ENCODE data around the gene HOXD10.

HOXD10 gene

DNA sequence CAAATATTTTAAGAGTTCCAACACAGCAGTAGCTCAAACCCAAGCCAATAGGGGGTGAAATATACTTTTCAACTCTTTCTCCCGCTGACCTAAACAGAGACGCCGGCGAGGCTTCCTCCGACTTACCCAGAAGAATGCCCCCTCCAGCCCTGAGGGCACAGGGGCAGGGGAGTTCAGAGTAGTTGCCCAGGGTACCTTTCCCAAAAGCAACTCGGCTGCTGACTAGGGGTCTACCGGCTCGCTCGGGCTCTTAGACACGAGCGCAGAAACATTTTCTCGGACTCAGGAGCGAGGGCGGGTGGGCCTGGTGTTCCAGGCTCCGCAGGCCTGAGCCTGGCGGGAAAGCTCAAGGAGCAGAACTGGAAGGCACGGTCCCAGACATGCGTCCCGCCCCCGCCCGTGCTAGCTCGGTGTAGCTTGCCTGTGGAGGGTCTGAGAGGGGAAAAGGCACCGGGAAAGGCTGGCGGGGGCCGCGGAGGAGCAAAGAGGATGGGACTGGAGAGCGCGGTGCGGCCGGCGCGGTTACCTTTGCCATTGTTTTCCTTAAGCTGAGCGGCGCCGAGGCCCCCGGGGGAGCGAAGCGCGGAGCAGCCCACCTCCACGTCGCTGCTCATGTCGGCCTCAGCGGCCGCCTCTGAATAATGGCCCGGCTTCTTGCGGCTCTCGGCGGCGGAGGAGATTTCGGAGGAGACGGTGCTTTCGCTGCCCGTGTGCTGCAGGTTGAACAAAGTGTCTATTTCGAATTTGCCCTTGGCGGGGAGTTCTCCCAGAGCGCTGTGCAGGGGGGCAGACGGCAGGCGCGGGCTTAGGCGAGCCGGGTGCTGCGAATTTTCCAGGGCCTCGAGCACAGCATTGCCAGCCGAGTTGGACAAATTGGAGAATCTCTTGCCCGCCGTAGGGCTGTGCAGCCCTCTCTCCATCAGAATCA lies 33.5 kb upstream of the HOXD10 start:
- DNase-seq: no peak

DNA sequence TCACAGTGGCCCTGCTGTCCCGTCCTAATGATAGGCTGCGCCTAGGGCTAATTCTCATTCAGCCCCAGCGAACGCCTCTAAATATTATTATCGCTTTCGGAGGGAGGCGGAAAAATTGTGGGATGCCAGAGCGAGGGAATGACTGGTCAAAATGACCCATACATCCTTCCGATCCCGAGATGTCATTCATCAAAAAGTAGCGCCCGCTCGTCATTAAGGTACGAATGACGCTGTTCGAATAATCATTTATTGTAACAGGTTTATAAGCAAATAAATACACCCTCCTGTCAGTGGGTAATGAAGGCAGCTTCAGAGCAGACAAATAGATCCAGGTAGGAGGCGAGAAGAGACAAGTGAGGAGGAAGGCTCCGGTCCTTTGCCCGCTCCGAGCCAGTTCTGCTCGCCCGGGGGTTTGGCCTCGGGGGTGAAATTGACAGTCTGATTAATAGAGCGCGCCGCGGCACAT lies 32.7 kb upstream of the HOXD10 start, which contains the start of gene EVX2:
Gene EVX2 (minus strand): TSS at position 167 of the 466 bp plus-strand sequence. CDS start 186 bp downstream, outside the sequence.
- DNase-seq: no peak

DNA sequence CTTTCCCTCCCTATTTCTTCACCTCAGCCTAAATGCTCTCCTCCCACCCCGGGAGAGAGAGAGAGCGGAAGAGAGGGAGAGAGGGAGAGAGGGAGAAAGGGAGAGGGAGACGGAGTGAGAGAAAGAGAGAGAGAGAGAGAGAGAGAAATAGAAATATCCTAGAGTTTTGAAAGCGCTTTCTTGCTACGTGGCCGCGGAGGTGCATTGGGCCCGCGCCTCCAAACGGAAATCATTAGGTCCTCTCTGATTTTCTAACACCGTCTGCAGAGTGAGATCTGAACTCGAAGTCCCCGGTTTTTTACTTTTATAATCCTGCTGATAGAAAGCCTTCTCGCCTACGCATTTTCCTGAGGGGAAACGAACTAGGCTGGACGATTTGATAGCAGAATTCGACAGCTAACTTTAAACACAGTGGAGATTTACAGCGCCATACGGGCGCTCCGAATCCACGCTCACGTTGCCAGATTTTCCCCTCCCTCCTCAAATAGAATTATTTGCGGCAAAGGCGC lies 31.9 kb upstream of the HOXD10 start:
- DNase-seq: no peak

DNA sequence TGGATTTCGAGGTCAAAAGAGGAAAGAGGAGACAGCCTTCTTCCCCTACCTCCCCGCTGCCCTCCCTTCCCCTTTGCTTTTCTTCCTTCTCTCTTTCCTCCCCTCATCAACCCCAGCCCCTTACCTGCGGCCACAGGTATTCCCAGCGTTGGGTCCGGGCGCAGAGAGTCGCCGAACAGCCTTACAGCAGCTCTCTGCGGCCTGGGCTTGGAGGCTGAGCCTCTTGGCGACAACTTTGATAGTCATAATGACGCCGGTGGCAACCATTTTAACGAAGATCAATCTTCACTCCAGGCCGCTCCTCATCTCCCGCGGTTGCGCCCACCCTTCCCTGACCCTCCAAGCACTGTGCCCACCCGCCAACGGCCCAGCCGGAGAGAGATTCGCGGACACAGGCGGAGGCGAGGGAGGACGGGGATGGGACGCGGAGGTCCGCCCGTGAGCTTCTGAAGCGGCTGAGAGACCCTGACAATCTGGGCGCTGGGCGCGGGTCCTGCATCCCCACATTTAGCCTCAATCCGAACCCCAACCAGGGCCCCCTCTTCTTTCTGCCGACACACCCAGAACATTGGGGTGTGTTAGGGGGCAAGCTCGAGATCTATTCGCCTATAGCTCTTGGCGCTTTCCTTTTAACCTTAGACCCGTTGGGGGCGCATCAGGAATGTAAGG lies 31.3 kb upstream of the HOXD10 start:
- DNase-seq: no peak

DNA sequence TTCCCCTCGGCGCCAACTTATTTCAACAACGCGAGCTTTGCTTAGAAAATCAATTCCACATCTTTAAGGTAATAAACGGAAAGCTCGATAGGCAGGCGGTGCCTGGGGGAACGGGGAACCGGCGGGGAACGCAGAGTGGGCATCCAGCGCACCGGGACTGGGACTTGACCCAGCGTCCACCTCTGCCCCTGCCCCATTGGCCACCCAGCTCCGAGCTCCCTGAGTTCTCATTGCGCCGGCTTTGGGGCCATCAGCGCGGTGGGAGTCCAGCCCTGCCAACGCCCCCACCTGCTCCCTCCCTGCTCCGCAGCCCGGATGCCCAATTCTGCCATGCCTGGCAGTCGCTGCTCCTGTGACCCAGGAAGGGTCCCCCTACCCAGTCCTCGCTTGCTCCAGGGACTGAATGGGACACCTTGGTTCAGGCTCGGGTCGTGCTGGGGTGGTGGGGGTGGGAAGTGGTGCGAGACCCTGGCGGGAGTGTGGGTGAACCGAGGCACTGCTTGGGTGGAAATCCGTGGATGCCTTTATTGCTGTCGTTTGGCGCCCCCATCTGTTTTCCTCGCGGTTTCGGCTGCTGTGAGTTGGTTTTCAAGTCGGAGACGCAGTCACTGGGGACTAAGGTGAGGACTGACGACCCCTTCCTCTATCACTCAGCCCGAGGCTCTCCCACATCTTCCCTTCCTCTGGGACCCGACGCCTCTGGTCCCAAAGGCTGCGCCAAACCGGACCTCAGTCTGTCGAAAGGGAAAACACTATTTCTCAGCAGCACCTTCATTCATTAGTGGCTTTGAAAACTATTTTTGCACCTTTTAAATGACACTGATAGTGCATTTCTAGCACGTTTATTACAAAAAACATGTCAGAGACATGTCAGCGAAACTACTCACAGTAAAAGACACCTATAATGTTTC lies 30.5 kb upstream of the HOXD10 start:
- peak; percentile 41 for DNase-seq

DNA sequence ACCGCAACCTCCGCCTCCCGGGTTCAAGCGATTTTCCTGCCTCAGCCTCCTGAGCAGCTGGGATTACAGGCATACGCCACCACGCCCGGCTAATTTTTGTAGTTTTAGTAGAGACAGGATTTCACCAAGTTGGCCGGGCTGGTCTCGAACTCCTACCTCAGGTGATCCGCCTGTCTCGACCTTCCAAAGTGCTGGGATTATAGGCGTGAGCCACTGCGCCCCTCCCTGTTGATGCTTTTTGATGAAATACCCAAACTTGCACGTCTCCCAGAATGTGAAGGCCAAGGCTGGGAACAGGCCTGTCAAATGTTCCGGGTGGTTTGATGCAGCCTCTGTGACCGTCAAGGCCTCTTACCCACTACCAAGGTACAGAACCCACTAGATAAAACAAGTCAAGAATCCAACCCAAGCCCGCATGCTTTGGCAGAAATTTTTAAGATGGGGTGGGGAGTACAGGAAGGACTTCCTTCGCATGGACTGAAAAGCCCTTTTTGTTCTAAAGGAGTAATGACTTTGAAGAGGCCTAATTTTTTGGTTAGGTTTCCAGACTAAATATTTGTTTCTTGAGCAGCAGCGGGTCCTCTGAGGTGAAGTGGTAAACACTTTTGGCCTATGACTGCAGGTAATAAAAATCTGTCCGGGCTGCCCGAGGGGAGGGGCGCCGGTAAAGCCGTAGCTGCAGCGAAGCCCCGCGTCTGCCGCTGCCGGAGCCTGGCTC lies 29.1 kb upstream of the HOXD10 start:
- DNase-seq: no peak

DNA sequence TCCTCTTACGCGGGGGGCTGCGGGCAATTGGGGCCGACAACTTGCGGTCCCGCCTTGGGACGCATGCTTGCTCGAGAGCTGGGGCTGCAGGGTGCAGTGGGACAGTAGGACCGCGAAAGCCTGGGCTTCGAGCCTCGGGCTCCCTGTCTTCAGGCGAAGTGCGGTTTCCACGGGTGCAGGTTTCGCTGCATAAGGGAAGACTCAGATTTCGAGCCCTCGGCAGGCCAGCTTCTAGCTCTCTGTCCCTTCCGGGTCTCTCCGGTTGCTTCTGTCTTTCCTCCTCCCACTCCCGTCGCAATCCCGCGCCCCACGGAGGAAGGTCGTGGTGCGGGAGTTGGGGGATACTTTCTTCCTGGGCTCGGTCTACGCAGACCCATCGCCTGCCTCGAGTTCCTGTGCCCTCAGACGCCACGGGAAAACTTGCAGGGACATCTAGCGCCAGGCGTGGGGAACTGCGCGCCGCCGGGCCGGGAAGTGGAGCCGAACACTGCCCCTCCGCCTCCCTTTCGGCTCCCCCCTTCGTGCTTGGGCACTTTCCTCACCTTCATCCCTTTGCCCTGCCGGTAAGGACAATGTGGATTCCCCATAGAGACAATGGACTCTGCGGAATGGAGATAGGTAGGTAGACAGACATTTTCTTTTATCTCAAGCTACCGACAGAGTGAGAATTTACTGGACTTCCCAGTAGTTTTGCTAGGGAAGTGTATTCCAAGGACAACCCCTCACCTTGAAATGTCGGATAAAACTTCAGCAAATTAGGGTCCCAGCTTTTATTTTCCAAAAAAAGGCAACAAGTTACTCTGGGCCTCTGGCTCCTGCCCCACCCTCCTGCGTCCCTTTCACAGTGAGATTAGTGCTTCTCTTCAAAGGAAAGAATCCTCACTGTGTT lies 28.3 kb upstream of the HOXD10 start:
- peak; percentile 53 for DNase-seq

DNA sequence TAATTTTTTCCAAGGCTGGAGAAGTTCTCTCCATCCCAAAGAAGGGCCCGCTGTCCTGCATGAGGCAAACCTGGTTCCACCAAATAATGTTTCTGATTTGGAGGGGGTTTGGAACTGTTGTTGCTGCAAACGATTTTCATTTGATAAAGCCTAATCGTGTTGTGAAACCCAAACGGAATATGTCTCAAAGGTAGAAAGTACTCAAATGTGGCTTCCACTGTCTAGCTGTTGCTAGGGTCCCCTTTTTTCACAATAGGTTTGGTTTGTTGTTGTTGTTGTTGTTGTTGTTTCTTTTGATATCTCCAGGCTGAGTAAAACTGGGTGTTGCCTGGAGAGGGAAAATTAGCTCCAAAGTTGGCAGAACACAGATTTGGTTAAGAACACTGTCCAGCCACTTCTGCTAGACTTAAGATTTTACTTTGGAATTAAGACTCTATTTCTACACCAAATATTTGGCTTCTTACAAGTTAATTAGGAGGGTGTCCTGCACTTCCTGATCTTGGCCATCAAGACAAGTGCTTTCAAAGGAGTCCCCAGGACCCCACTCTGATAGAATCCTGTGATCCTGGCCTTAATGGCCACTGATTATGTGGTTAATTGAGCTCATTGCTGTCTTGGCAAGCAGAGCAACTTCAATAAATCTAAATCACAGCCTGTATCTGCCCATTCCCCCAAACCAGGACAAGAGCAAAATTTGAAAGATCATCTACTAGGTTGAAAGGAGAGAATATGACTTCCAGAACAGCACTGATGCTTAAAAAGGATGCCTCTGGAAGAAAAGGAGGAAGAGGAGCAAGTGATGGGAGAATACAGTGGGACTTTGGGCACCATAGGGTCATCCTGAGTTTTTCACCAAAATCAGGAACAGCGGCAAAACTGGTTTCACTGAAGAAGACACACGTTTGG lies 27.4 kb upstream of the HOXD10 start:
- no peak for DNase-seq

DNA sequence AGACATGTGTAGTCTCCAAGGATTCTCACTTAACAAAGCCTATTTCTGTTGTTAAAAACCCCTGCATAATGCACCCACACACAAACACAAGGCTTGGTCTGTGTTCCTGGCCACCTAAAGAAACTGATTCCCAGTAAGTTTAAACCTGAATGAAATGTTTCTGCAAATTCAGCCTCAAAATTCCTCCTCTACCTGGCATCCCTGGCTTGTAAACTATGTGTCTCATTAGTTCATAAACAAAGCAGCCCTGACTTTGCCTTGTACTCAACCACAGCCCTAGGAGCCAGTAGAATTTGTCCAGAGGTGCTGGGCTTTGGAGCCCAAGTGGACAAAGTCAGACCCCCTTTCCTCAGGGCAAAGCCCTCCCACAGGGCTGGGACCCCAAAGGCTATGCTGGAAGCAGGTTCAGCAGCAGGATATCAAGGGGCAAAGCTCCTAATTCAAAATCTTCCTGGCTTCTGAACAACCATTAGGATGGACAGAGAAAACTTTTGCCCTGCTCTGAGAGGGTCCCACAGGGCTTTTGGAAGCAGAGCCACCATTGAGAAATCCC lies 26.7 kb upstream of the HOXD10 start:
- DNase-seq: no peak

DNA sequence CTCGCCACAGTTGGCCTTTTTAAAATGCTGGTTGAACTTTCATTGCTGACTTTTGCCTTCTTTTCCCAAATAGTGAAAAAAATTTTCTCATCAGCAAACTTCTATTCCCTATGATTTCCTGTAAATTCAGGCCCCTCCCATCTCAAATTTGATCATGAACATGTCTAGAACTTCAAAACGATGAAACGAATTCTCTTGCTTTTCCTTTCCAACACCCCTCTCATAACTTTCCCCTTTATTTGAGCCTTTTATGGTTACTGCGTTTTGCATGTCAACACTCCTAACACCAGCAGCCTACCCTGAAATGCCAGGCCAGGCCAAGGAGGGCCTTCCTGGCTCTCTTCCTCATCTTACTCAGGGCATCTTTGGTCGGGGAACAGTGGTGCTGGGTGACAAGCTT lies 25.7 kb upstream of the HOXD10 start:
- no peak for DNase-seq

DNA sequence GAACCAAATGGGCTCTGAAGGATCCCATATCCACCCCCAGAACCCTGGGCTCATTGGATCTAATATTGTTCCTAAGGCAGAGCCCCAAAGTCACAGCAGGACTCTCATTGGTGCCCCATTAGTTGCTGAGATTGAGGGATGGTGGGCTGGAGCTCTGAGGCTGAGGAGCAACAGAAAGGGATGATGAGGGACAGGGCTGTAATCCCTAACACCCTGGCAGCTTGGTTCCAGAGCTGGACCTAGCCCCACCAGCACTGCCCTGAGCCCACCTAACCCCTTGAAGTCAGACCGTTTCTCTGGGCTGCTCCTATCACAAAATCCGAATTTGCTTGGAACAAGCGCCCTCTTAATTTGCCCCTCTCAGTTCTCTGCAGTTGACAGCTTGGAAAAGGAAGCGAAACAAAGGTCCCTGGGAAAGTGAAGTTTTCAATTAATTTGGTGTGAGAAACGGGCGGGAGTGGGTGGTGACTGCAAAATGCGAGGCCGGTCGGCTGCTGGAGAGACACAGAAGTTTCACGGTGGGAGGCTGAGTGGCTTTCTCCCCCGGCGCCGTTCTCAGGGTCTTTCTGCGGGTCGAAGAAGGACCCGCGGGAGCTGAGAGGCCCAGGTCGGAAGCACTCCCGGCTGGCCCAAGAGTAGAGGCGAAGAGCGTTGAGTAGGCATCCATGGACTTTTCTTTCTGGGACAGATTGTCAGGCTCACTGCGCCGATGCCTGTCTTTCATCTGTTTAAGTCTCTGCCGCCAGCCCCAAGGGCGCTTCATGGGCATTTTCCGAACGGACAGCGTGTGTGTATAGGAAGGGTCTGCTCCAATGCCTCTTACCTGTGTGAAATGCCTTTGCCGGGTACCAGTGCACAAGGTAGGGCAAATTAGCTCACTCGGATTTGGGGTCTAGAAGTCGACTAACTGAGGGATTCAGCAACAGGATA lies 25.0 kb upstream of the HOXD10 start:
- no peak for DNase-seq

DNA sequence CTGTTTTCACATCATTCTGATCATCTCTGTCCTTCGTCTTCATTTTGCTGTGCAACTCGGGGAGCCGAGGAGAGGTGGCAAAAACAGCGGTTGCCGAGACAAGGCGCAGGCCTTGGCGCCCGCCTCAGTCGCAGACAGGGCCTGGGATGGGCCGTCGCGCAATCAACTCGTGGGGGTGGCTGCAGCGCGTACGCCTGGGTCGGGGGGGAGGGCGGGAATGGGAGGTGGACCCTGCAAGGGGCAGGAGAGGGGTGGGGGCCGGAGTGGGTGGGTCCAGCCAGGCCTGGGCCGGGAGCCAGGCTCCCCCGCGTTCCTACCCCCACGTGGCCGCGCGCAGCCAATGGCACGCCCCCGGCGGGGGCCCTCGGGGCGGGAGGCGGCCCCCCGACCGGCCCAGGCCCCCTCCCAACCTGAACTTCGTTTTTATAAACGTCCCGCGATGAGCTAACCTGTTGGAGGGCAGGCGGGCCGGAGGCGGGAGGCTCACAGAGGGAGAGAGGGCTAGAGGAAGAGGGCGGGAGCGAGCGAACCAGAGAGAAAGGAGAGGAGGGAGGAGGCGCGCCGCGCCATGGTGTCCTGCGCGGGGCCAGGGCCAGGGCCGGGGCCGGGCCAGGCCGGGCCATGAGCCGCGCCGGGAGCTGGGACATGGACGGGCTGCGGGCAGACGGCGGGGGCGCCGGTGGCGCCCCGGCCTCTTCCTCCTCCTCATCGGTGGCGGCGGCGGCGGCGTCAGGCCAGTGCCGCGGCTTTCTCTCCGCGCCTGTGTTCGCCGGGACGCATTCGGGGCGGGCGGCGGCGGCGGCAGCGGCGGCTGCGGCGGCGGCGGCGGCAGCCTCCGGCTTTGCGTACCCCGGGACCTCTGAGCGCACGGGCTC lies 24.1 kb upstream of the HOXD10 start, which contains the start of gene HOXD13:
Gene HOXD13 (plus strand): TSS at position 452 of the 875 bp plus-strand sequence. CDS start 170 bp downstream, at position 622.
- peak; percentile 39 for DNase-seq

DNA sequence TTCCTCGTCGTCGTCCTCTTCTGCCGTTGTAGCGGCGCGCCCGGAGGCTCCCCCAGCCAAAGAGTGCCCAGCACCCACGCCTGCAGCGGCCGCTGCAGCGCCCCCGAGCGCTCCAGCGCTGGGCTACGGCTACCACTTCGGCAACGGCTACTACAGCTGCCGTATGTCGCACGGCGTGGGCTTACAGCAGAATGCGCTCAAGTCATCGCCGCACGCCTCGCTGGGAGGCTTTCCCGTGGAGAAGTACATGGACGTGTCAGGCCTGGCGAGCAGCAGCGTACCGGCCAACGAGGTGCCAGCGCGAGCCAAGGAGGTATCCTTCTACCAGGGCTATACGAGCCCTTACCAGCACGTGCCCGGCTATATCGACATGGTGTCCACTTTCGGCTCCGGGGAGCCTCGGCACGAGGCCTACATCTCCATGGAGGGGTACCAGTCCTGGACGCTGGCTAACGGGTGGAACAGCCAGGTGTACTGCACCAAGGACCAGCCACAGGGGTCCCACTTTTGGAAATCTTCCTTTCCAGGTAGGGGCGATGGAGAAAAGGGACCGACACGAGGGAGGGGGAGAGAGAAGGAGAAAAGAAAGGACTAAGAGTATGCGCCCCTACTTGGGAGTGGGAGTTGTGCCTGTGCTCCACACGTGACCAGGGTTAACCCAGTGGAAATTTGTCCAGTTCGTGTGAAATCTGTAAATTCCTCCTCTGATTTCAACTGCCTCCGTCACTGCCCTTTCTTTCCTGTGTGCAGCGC lies 23.3 kb upstream of the HOXD10 start:
- peak; percentile 55 for DNase-seq

DNA sequence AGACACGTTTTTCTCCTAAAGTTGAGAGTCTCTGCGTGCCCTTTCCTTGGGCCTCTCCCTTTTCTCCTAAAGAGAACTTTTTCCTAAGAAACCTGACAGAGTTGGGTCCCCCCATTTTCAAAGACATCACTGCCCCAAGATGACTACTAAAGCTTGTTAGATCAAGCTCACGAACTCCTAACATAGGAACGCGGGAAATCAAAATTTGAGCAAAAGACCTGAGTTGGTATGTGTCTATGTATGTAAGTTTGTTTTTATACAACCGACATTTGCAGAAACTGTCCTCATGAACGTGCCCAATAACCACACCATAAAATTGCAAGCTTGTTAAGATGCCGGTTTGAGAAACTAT lies 22.7 kb upstream of the HOXD10 start:
- no peak for DNase-seq

DNA sequence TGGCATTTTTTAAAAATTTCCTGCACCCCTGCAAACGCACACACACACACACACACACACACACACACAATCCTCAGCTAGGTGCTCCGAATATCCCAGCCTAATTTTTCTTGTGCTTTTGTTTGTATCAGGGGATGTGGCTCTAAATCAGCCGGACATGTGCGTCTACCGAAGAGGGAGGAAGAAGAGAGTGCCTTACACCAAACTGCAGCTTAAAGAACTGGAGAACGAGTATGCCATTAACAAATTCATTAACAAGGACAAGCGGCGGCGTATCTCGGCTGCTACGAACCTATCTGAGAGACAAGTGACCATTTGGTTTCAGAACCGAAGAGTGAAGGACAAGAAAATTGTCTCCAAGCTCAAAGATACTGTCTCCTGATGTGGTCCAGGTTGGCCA lies 22.2 kb upstream of the HOXD10 start:
- DNase-seq: no peak

DNA sequence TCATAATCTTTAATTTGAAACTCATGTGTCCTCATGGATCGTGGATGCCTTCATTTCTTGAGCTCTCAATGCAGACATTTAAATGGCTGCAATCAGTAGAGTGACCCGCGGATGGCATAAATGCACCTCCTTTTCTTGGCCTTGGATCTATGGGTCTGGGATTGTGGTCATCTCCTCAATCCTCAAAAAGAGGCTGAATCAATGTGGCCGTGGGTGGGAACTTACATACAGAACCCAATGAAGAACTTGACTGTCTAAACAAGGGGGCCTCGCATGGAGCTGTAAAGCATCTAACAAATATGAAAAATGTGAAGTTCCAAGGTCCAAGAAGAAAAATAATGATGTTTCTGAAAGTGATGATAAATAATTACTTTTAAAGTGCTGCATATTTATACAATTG lies 21.2 kb upstream of the HOXD10 start:
- no peak for DNase-seq
